Stimulated activated CD4-positive, alpha-beta T cell treated with anti-CD3 and anti-CD28 coated beads, Interleukin-1b, Interleukin-23, amount 100 ng/mL, for 4 hours (primary cell): ENCODE data around the gene EIF3B.
"Not testable (repeated sequence)": the region's sequence is repeated elsewhere in the genome, so short reads cannot be mapped to it uniquely, and the experiment has no call there.

Source experiments
- DNase-seq, 2 donors: peaks; one replicate each; pipeline ENCODE4 v3.0.0-alpha.2; 2020; ENCODE audit warnings: low read depth in 2 of 2

Gene EIF3B

GRCh38 chr7:2376351-2377154 lies 21.9 kb downstream of the EIF3B start:
- no peak for DNase-seq

DNA sequence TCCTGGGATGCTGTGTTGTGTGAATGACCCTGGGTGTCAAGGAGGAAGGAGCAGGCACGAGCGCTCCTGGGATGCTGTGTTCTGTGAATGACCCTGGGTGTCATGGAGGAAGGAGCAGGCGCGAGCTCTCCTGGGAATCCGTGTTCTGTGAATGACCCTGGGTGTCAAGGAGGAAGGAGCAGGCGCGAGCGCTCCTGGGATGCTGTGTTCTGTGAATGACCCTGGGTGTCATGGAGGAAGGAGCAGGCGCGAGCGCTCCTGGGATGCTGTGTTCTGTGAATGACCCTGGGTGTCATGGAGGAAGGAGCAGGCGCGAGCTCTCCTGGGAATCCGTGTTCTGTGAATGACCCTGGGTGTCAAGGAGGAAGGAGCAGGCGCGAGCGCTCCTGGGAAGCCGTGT lies 22.9 kb downstream of the EIF3B start:
- DNase-seq, result not testable (repeated sequence)

GRCh38 chr7:2378125-2378524 lies 23.5 kb downstream of the EIF3B start:
- DNase-seq, result not testable (repeated sequence)

- DNase-seq, result no peak
Measured at GRCh38 chr7:2379161-2379560, 24.5 kb downstream of the EIF3B start.

DNA sequence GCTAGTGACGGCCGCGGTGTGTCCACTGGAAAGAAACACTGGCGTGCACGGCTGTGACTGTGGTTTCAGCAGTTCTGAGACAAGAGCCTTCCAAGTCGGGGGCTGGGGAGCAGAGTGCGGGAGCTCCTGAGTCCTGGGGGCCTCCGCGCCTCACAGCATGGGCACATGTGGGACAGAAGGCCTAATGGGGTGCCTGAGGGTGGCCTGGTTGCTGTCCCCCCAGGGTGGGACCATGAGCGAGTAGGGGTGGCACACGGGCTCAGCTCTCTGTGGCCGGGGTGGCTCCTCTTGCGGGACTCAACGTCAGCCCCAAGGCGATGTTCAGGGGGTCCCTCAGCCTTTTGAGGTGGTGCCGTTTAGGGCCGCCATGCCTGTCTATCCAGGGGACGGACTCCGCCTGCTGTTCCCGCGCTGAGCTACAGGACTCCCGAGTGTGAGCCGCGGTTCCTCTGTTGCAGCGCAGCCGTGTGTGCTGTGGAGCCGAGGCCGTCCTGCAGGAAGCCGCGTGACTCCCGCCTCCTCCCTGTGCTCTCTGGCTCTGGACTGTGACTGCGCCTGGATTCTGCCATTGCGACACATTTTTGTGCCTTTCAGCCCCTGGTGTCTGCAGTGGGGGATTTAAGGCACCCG lies 25.3 kb downstream of the EIF3B start:
- DNase-seq, result no peak

DNA sequence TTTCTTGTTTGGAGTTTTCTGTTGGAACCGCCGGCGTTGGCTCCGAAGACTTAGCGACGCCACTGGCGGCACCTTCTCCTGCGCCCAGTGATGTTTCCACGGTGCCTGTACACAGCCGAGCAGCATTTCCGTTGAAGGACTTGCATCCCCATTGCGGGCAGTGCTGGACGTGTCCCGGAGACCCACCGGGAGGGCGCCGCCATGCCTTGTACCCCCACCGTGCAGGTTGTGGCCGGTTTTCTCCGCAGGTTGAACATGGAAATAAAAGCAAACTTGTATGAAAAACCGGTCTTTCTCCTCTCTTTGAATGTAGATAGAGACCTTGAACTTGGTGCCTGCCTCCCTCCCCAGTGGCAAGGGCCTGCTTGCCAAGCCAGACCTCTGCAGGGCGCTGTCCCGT lies 25.8 kb downstream of the EIF3B start:
- DNase-seq, result no peak

DNA sequence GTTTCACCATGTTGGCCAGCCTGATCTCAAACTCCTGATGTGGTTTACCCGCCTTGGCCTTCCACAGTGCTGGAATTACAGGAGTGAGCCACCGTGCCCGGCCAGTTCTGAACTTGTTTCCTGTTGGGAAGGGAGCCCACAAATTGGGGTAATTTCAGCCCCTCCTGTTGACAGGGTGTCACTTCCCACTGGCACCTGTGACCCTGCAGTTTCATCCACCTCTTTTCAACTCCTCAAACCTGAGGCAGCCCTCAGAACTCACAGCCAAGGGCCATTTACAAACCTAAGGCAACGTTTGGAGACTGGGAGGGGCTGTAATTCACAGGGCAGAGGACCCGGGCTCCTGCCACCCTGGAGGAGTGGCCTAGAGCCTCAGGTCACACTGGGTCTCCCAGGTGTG lies 26.6 kb downstream of the EIF3B start:
- no peak for DNase-seq

DNA sequence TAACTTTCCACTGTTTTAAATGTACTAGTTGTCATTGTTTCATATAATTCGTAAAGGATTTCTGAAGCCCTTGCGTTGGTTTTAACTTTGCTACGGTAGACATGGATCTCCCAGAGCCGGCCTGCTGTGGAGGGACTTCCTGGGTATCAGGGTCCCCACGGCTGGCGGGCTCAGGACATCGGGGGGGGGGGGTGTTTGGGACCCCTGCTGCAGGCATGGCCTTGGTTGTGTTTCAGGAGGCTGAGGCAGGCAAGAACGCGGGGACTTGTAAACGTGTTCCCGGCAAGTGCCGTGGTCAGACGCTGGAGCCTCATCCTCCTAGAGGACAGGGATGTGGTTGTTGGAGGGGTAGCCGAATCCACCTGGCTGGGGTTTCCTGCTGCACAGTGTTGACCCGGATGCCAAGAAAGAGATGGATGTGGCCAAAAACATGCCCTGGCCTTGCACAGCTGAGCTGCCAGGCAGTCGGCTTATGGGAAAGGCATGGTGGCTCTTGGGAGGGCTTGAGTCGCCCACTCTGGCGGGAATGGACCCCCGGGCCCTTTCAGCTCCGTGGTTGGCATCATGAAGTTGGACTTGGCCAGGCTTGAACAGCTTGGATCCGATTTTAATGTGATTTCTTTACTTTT lies 27.4 kb downstream of the EIF3B start:
- no peak for DNase-seq

- DNase-seq, result no peak
Measured at GRCh38 chr7:2383543-2384274, 29.1 kb downstream of the EIF3B start.

DNA sequence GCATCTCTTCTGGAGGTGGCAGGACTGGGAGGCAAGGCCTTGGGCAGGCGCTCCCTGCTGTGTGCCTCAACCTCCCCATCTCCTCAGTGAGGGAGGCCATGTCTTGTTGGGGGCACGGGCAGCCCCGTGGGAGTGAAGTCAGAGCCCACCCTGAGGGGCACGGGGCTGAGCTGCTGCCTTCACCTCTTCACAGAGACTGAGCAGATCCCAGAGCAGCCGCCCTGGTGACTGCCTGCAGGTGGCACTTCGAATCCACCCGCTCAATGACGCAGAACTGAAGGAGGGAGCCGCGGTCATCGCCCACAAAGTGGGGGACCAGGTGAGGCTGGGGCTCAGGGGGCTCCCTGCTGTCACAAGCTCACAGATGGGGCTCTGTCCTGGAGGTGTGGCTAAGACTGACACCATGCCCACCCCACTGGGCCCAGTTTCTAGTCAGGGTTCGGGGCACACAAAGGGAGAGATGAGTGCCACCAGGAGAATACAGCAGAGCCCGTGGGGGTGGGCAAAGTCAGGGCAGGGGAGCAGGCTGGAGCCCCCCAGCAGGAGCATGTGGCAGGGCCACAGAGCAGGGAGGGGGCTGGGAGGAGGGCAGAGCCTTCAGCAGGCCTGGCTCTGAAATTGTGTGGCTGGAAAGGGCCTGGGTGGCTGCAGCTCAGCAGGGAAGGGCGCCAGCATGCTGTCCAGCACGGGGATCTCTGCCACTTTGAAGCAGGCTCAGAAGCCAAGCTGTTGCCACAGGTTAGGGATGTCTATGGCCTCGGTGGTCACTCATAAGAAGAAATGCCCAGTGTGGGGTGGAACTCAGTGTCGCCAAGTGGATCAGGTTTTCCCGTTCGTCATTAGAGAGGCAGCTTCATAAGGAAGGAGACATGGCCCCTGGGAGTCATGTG lies 30.0 kb downstream of the EIF3B start:
- no peak for DNase-seq

DNA sequence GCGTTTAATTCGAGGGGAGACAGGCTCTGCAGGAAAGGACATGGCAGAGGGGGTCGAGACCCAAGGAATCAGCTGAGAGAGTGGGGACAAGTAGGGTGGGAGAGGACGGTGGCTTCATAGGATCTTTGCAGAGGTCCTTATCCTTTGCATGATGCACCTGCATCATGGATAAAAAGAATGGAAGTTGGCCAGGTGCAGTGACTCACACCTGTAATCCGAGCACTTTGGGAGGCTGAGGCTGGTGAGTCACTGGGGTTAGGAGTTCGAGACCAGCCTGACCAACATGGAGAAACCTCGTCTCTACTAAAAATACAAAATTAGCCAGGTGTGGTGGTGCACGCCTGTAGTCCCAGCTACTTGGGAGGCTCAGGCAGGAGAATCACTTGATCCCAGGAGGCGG lies 31.5 kb downstream of the EIF3B start:
- DNase-seq, result not testable (repeated sequence)

- DNase-seq, result no peak
Measured at GRCh38 chr7:2386964-2387669, 32.5 kb downstream of the EIF3B start.

GRCh38 chr7:2387897-2388636 lies 33.4 kb downstream of the EIF3B start:
- DNase-seq, result no peak

- DNase-seq, result no peak
Measured at GRCh38 chr7:2388637-2388954, 34.0 kb downstream of the EIF3B start.

- DNase-seq, result not testable (repeated sequence)
Measured at GRCh38 chr7:2390020-2390816, 35.6 kb downstream of the EIF3B start.

DNA sequence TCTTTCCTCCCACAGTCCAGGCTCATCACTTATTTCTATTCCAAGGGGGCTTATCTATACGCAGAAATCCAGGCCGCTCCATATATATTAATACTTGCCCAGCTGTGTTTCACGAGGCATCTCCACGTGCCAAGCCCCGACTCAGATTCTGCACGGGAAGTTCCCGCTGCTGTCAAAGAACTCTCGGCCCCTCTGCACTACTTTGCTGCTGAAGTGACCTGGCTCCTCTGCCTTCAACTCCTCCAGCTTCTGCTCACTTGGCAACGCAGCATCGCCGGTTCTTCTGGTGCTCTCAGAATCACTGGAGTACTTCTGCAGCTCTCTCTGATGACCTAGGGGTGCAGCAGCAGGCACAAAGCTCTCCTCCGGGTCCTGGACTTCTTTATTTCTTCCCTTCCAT lies 39.1 kb downstream of the EIF3B start:
- DNase-seq, result no peak

DNA sequence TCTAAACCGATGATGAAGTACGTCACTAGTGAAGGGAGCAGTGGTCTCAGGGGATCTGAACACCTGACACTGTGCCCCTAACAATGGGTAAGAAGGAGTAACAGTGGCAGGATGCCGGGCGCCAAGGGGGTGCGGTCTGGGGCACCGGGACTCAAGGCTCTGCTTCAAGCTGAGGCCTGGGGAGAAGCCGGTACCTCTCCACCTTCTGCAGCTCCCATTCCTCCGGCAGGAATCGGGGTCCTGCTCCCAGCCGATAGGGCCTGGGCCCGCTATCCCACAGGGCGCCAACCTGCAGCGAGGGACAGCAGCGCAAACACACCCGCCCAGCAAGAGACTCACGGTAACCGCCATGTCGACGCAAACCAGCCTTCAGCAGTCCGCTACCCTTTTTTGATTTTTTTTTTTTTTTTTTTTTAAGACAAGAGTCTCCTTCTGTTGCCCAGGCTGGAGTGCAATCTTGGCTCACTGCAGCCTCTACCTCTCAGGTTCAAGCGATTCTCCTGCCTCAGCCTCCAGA lies 40.0 kb downstream of the EIF3B start:
- no peak for DNase-seq

- DNase-seq, result no peak
Measured at GRCh38 chr7:2398506-2398905, 43.9 kb downstream of the EIF3B start.
